PC-3 (cell line): Measurements from ENCODE around the gene MTCL1. TPM values are rescaled to one million over a fixed set of nuclear protein-coding genes. Genes with fewer than 3 reads are reported as not detected.

Source experiments
- ATAC-seq: fragments of 200-7000 bp; cut with Tn5 transposase; 2 replicates; pipeline ENCODE4 v1.9.1; 2020; ENCODE audit warnings: mild to moderate bottlenecking, moderate library complexity
- BruUV-seq: library from RNA; stranded (reverse); fragments of 400-500 nt; replicated peaks from 2 replicates; lab custom pipeline; 2021; lab: Mats Ljungman, UMichigan
- CTCF ChIA-PET: fragments of 300-600 bp; sonication (Branson Sonifier 250); formaldehyde crosslinking; loops from one replicate; lab custom pipeline; 2022; ENCODE audit warnings: antibody characterized with exemption; lab: Charles Lee
- POLR2A ChIA-PET: fragments of 300-600 bp; sonication (Branson Sonifier 250); formaldehyde crosslinking; loops from one replicate; lab custom pipeline; 2022; ENCODE audit warnings: antibody characterized with exemption; ENCODE audit not compliant: unreplicated experiment; lab: Charles Lee
- DNase-seq: peaks from one replicate; pipeline ENCODE4 v3.0.0-alpha.2; 2015
- H2AFZ ChIP-seq: fragments of 300-600 bp; sonication (generic); 2 replicates; pipeline ENCODE4 v1.6.0; 2016; ENCODE audit warnings: antibody characterized with exemption, low read length
- H3F3A ChIP-seq: fragments of 300-600 bp; sonication (generic); one replicate; pipeline ENCODE4 v1.6.0; 2017; ENCODE audit warnings: antibody characterized with exemption, low read length, control low read depth, mild to moderate bottlenecking; ENCODE audit not compliant: unreplicated experiment
- H3K27ac ChIP-seq: fragments of 300-600 bp; sonication (generic); 2 replicates; pipeline ENCODE4 v1.5.1; 2016; ENCODE audit warnings: mild to moderate bottlenecking, low read length
- H3K27me3 ChIP-seq: fragments of 300-600 bp; sonication (generic); 2 replicates; pipeline ENCODE4 v1.6.1; 2016; ENCODE audit warnings: low read length, mixed read lengths
- H3K36me3 ChIP-seq: fragments of 300-600 bp; sonication (generic); 2 replicates; pipeline ENCODE4 v1.6.1; 2016; ENCODE audit warnings: low read depth, mixed run types, low read length, mixed read lengths
- H3K4me1 ChIP-seq: fragments of 300-600 bp; sonication (generic); 2 replicates; pipeline ENCODE4 v1.5.1; 2016; ENCODE audit warnings: low read length; ENCODE audit not compliant: insufficient read depth
- H3K4me2 ChIP-seq: fragments of 300-600 bp; sonication (generic); 2 replicates; pipeline ENCODE4 v1.6.0; 2016; ENCODE audit warnings: low read length
- H3K4me3 ChIP-seq: fragments of 300-600 bp; sonication (generic); 2 replicates; pipeline ENCODE4 v1.5.1; 2016; ENCODE audit warnings: mild to moderate bottlenecking, low read length, mixed read lengths
- H3K79me2 ChIP-seq: fragments of 300-600 bp; sonication (generic); 2 replicates; pipeline ENCODE4 v1.6.1; 2017; ENCODE audit warnings: low read length, mixed read lengths
- H3K9ac ChIP-seq: fragments of 300-600 bp; sonication (generic); 2 replicates; pipeline ENCODE4 v1.6.0; 2016; ENCODE audit warnings: mild to moderate bottlenecking, low read length
- H3K9me2 ChIP-seq: fragments of 300-600 bp; sonication (generic); replicated peaks from 2 replicates; pipeline ENCODE4 v1.6.1; 2016; ENCODE audit warnings: mixed run types, low read length, mixed read lengths
- H3K9me3 ChIP-seq: fragments of 300-600 bp; sonication (generic); 2 replicates; pipeline ENCODE4 v1.6.1; 2016; ENCODE audit warnings: low read length, mixed read lengths
- H4K20me1 ChIP-seq: fragments of 300-600 bp; sonication (generic); 2 replicates; pipeline ENCODE4 v1.6.1; 2016; ENCODE audit warnings: low read length, mixed read lengths
- CTCF ChIP-seq: fragments of 300-600 bp; sonication (generic); conservative IDR thresholded peaks from 2 replicates; pipeline ENCODE4 v1.5.1; 2017; ENCODE audit warnings: antibody characterized with exemption, low read depth, mild to moderate bottlenecking, low read length
- EZH2 ChIP-seq: fragments of 300-600 bp; sonication (generic); IDR thresholded peaks from one replicate; pipeline ENCODE4 v1.6.1; 2017; ENCODE audit warnings: antibody characterized with exemption, mild to moderate bottlenecking, low read length; ENCODE audit not compliant: unreplicated experiment
- EZH2phosphoT487 ChIP-seq: fragments of 300-600 bp; sonication (generic); IDR thresholded peaks from 2 replicates; pipeline ENCODE4 v1.6.1; 2018; ENCODE audit warnings: mild to moderate bottlenecking, antibody characterized with exemption, low read length, borderline replicate concordance
- intact Hi-C: fragments of 100-400 bp; cut with micrococcal nuclease; formaldehyde crosslinking; loops from 2 replicates; pipeline ENCODE4 v1.9.0; 2023
- total RNA-seq: library from RNA; depleted of rRNA; stranded (reverse); fragments of >200 nt; gene quantifications from 2 replicates; pipeline ENCODE4 v1.2.3, GENCODE V29; 2014

The MTCL1 gene
- total RNA-seq, 1 experiment from 2014 or later: 33.1 TPM

- H3K4me3 ChIP-seq: no peak overlapping the region
- no peaks in the 10 kb centered on the region for H3F3A ChIP-seq
- no peak overlapping the region for H3K27ac ChIP-seq
- ChIA-PET CTCF (no interaction called here), POLR2A (no interaction called here)
- H3K9ac ChIP-seq: no peak overlapping the region
- no peak overlapping the region for H2AFZ ChIP-seq
- intact Hi-C loops: no loop called here
- no peak for TF ChIP-seq EZH2
- no peak for TF ChIP-seq CTCF
- no peak for TF ChIP-seq EZH2phosphoT487
- no peaks in the 10 kb centered on the region for H4K20me1 ChIP-seq
- DNase-seq (no peak), ATAC-seq (no peak)
- H3K4me1 ChIP-seq: peaks cover 21% of the 10 kb centered on the region
- peaks cover 4% of the 10 kb centered on the region; the same call in 1 of the 2 replicates for H3K36me3 ChIP-seq
- H3K27me3 ChIP-seq: no peaks in the 10 kb centered on the region
- peaks cover 25% of the 10 kb centered on the region; the same call in 1 of the 2 replicates for H3K79me2 ChIP-seq
- no peaks in the 10 kb centered on the region for H3K9me2 ChIP-seq
- no TSS peak for BruUV-seq
- H3K9me3 ChIP-seq: no peaks in the 10 kb centered on the region
- H3K4me2 ChIP-seq: no peak overlapping the region
Measured at GRCh38 chr18:8750954-8751415, 45.6 kb downstream of the MTCL1 start.

GRCh38 chr18:8751692-8752091 is 46.3 kb downstream of the MTCL1 start:
- intact Hi-C loops: no loop called here
- H3K9ac ChIP-seq: no peak overlapping the region
- no peak overlapping the region for H3K4me2 ChIP-seq
- ChIA-PET POLR2A (no interaction called here), CTCF (no interaction called here)
- no peak for DNase-seq
- no peaks in the 10 kb centered on the region for H3F3A ChIP-seq
- H3K27ac ChIP-seq: no peak overlapping the region
- peaks cover 4% of the 10 kb centered on the region; the same call in 1 of the 2 replicates for H3K36me3 ChIP-seq
- H2AFZ ChIP-seq: no peak overlapping the region
- no TSS peak for BruUV-seq
- no peak overlapping the region for H3K4me3 ChIP-seq
- H3K9me2 ChIP-seq: no peaks in the 10 kb centered on the region
- no peaks in the 10 kb centered on the region for H3K9me3 ChIP-seq
- H3K4me1 ChIP-seq: peaks cover 21% of the 10 kb centered on the region
- no peak for ATAC-seq
- no peaks in the 10 kb centered on the region for H4K20me1 ChIP-seq
- peaks cover 19% of the 10 kb centered on the region; the same call in 1 of the 2 replicates for H3K79me2 ChIP-seq
- no peak for TF ChIP-seq CTCF
- no peak for TF ChIP-seq EZH2phosphoT487
- TF ChIP-seq EZH2: no peak
- no peaks in the 10 kb centered on the region for H3K27me3 ChIP-seq

- Histone ChIP-seq H4K20me1 (no peaks in the 10 kb centered on the region), H2AFZ (no peak overlapping the region), H3K4me1 (peaks cover 16% of the 10 kb centered on the region), H3K27me3 (no peaks in the 10 kb centered on the region), H3K36me3 (peaks cover 4% of the 10 kb centered on the region; the same call in 1 of the 2 replicates), H3K79me2 (peaks cover 19% of the 10 kb centered on the region; the same call in 1 of the 2 replicates), H3F3A (no peaks in the 10 kb centered on the region), H3K4me2 (no peak overlapping the region), H3K9ac (no peak overlapping the region), H3K9me2 (no peaks in the 10 kb centered on the region), H3K9me3 (no peaks in the 10 kb centered on the region), H3K27ac (no peak overlapping the region), H3K4me3 (no peak overlapping the region)
- TF ChIP-seq EZH2phosphoT487 (no peak), EZH2 (no peak), CTCF (no peak)
- no TSS peak for BruUV-seq
- intact Hi-C loops: no loop called here
- ChIA-PET POLR2A (no interaction called here), CTCF (no interaction called here)
- DNase-seq (no peak), ATAC-seq (no peak)
Measured at GRCh38 chr18:8752329-8752728, 47.0 kb downstream of the MTCL1 start.
